DOHH2 (cell line): ENCODE measurements around the gene SLC45A3.

Experiments
- EZH2phosphoT487 ChIP-seq: fragments of 200-600 bp; sonication (generic); IDR thresholded peaks from 2 replicates; pipeline ENCODE4 v1.6.1; 2017; ENCODE audit warnings: borderline replicate concordance, mild to moderate bottlenecking, antibody characterized with exemption, low read length, moderate library complexity, mixed read lengths
- TF ChIP-seq, protein P1 (sequence below): fragments of 200-600 bp; sonication (generic); IDR thresholded peaks from one replicate; pipeline ENCODE4 v1.5.1; 2014; ENCODE audit warnings: antibody characterized with exemption, mild to moderate bottlenecking, low read depth, low read length; ENCODE audit not compliant: poor library complexity, severe bottlenecking

DNA sequence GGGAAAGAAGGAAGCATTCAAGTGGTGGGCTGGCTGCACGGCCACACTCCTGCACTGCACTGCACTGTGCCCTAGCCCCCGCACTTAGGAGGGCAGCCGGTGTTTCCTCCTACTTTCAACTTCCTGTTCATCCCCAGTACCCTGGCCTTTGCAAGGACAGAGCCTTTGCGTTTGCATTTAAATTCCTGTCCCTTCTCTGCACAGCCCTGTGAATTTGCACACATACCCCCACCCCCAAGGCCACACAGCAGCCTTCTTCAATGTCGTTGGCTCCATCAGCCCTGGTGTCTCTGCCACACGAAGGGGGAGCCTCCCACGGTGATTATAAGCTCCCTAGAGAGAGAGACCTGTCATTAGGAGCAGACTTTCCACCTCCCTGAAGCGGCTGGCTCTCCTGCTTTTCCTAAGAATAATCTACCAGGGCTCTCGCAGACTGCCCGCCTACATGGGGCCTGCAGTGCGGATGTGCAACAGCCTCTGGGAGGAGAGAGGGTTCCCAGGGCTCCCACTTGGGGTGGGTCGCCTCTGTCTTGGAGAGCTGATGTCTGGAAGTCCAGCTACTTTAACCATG is 13.2 kb upstream of the SLC45A3 start:
- TF ChIP-seq, protein P1, sequence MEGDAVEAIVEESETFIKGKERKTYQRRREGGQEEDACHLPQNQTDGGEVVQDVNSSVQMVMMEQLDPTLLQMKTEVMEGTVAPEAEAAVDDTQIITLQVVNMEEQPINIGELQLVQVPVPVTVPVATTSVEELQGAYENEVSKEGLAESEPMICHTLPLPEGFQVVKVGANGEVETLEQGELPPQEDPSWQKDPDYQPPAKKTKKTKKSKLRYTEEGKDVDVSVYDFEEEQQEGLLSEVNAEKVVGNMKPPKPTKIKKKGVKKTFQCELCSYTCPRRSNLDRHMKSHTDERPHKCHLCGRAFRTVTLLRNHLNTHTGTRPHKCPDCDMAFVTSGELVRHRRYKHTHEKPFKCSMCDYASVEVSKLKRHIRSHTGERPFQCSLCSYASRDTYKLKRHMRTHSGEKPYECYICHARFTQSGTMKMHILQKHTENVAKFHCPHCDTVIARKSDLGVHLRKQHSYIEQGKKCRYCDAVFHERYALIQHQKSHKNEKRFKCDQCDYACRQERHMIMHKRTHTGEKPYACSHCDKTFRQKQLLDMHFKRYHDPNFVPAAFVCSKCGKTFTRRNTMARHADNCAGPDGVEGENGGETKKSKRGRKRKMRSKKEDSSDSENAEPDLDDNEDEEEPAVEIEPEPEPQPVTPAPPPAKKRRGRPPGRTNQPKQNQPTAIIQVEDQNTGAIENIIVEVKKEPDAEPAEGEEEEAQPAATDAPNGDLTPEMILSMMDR = no peak
- no peak for TF ChIP-seq EZH2phosphoT487
